Daoy (cell line): Measurements from ENCODE around the gene RNFT2. TPM values are rescaled to one million over a fixed set of nuclear protein-coding genes. Genes with fewer than 3 reads are reported as not detected.
"Not testable (repeated sequence)": the region's sequence is repeated elsewhere in the genome, so short reads cannot be mapped to it uniquely, and the experiment has no call there.

Experiments used
- DNase-seq: peaks from one replicate; pipeline ENCODE4 v3.0.0-alpha.2; 2015; ENCODE audit warnings: low read depth
- total RNA-seq: library from RNA; depleted of rRNA; stranded (reverse); fragments of >200 nt; shearing (Covaris generic); gene quantifications from 2 replicates; pipeline ENCODE4 v1.2.3, GENCODE V29; 2014

RNFT2 gene
- total RNA-seq, 1 experiment from 2014 or later = 11.4 TPM

GRCh38 chr12:116794725-116795124, 56.6 kb downstream of the RNFT2 start:
- DNase-seq = no peak

DNA sequence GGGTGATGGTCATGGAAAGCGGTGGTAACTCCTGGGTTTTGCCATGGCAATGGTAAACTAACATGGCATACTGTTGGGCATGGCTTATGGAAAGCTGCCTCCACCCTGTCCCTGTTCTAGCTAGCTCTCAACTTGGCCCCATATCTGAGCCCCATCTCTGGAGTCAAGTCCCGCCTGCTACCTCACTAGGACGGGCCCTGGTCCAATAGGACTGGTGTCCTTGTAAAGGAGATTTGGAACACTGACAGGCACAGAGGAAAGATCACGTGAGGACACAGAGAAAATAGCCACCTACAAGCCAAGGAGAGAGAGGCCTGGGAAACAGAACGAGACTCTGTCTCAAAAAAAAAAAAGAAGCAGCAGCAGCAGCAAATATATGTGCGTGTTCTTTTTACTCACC, 59.8 kb downstream of the RNFT2 start:
- no peak for DNase-seq

GRCh38 chr12:116798719-116799118, 60.6 kb downstream of the RNFT2 start:
- no peak for DNase-seq

GRCh38 chr12:116799955-116800354, 61.8 kb downstream of the RNFT2 start:
- DNase-seq = no peak

GRCh38 chr12:116800918-116801317, 62.8 kb downstream of the RNFT2 start:
- DNase-seq = no peak

DNA sequence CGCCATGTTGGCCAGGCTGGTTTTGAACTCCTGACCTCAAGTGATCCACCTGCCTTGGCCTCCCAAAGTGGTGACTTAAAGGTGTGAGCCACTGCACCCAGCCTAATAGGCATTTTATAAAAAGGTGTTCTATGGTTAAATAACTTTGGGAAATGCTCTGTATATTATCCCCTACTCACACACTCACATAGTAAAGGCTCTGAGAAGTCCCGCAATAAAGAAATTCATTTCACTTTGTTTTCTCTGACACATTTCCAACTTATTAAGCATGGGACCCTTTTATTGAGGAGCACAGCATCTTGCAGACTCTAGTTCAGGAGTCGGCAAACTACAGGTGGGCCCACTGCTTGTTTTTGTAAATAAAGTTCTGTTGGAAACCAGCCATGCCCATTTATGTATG, 63.9 kb downstream of the RNFT2 start:
- DNase-seq = no peak

- DNase-seq = no peak
These were observed 65.1 kb downstream of the RNFT2 start for GRCh38 chr12:116803013-116803736.

GRCh38 chr12:116804051-116804450, 65.9 kb downstream of the RNFT2 start:
- no peak for DNase-seq

- no peak for DNase-seq
These were observed 68.8 kb downstream of the RNFT2 start for GRCh38 chr12:116806845-116807440.

- no peak for DNase-seq
These were observed 69.4 kb downstream of the RNFT2 start for GRCh38 chr12:116807546-116807945.

DNA sequence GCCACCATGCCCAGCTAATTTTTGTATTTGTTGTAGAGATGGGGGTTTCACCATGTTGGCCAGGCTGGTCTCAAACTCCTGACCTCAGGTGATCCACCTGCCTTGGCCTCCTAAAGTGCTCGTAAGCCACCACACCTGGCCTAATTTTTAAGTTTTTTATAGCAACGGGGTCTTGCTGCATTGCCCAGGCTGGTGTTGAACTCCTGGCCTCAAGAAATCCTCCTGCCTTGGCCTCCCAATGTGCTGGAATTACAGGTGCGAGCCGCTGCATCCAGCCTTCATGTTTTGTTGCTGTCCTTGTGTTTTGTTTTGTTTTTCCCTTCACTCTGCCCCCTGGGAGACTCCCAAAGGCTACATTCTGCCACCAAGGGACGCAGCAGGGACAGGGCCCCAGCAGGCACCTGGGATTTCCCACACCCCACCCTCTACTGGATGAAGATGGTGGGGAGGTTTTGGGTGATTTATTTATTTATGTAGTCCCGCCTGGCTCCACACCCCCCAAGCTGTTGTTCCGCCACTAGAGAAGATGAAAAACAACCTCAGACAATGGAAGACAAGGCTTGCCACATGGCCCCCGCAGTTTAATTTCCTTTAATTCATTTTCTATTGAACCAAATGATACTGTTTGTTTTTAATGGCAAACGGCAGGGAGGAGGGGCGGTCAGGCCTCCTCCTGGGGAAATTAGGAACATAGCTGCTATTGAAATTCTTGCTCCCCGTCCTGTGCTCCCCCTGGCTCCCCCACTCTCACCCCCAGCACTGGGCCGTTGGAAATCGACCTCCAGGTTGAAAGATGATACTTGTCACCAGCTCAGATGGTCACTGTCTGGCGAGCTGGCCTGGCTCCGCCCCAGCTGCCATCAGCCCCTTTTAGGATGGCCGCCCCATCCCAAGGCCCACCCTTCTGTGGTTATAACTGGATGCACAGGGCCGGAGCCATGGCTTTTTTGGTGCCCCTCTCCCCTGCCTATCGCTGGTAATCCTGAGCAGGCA, 70.3 kb downstream of the RNFT2 start:
- no peak for DNase-seq

DNA sequence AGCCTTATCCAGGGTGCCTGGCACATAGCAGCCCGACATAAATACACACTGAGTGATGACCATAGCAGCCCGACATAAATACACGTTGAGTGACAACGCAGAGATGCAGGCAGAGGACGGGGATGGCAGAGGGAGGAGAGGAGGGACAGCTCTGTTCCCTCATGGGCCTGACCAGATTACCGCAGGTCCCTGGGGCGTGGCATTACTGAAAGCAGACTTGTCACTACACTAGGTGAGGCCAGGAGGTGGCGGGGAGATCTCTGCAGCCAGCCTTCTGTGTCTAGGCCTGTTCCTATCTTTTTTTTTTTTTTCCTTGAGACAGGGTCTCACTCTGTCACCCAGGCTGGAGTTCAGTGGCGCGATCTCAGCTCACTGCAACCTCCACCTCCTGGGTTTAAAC, 74.1 kb downstream of the RNFT2 start:
- no peak for DNase-seq

GRCh38 chr12:116813271-116814041, 75.3 kb downstream of the RNFT2 start:
- DNase-seq = peak; percentile 63

DNA sequence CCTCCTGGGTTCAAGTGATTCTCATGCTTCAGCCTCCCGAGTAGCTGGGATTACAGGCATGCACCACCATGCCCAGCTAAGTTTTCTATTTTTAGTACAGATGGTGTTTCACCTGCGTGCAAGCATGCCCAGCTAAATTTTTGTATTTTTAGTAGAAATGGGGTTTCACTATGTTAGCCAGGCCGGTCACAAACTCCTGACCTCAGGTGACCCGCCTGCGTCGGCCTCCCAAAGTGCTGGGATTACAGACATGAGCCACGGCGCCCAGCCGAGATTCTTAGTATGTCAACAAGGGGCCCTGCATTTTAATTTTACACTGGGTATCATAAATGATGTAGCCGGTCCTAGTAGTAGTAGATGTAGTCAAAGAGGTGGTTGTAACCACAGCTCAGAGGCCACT, 76.7 kb downstream of the RNFT2 start:
- DNase-seq = not testable (repeated sequence)

- DNase-seq = peak; percentile 53
These were observed 80.3 kb downstream of the RNFT2 start for GRCh38 chr12:116818341-116818856.

DNA sequence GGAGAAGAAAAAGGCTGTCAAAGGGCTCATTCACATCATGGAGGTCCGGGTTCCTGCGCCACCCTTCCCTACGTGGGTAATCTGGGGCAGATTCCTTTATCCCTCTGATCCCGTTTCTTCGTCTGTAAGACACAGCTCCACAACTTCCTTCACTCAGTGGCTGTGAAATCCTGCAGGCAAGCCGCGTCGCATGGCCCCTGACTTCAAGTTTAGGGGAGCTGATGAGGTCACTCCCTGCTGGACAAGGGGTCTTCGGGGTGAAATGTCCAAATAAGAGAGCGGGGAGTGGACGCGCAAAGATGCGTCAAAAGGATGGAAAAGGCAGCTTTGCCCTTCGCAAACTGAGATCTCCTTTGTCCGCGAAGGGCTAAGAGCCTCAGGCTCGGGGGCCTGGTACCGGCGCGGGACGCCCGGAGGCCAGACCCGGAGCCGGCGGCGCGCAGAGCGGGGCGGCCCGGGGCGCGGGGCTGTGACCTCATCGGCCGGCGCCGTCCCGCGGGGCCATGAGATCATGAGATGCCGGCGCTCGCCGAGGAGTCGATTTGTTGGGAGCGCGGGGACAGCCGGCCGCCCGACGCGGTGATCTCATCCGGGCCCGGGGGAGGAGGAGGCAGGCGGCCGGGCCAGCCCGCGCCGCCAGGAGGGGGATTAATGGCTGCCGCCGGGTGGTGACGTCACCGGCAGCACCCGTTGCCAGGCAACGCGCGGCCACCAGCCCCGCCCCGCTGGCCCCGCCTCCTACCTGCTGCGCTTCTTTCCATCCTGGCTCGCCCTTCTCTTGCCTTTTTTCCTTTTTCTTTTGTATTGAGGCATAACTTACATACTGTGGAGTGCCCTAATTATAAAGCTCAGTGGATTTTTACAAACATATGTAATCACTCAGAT, 81.1 kb downstream of the RNFT2 start:
- DNase-seq = peak; percentile 97

DNA sequence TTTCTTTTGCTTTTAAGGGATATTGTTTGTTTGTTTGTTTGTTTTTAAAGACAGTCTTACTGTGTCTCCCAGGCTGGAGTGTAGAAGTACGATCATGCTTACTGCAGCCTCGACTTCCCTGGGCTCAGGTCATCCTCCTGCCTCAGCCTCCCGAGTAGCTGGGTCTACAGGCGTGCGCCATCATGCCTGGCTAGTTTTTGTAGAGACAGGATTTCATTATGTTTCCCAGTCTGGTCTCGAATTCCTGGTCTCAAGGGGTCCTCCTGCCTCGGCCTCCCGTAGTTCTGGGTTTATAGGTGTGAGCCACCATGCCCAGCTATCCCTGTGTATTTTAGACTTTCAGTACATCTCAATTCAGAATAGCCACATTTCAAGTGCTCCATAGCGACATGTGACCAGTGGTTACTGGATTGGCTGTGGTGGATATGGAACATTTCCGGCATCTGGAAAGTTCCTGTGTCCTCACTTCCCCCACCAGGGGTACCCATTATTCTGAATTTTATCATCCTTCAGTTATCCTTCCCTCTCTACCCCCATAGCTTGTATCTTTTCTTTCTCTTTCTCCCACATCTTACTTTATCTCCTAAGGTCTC, 82.0 kb downstream of the RNFT2 start:
- no peak for DNase-seq

DNA sequence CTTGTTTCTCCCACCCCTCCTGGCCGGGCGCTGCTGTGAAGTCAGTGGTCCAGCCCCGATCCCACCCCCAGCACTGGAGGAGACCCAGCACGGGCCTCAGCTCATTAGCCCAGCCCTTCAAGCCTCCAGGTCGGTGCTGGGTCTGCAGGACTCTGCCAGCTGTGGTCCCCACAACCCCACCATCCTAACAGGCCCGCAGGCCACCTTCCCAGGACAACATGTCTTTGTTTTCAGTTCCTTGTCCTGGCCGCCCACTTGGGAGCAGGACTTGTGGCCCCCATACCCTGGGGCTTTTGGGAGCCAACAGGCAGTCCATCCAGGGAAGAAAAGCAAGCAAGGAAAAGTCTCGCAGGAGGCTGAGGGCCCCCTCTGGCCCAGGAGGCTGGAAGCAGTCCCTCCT, 83.2 kb downstream of the RNFT2 start:
- DNase-seq = no peak

DNA sequence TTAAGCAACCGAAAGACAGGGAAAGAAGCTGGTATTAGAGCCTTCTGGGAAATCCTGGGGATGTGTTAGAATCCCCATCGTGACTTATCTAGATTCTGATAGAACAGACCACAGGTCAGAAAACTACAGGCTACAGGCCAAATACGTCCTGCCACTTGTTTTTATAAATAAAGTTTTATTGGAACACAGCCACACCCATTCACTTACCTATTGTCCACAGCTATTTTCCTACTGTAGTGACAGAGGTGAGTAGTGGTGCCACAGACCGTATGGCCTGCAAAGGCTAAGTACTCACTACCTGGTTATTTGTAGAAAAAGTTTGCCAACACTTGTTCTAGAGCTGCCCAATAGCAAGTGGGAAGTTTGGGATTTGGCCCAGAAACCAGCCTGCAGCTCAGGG, 89.3 kb downstream of the RNFT2 start:
- no peak for DNase-seq

GRCh38 chr12:116832353-116832752, 94.2 kb downstream of the RNFT2 start:
- DNase-seq = no peak
